HG03565 (cell line): ENCODE data around the gene MICU1.
"Not testable (repeated sequence)": the region's sequence is repeated elsewhere in the genome, so short reads cannot be mapped to it uniquely, and the experiment has no call there.

Experiments
- ATAC-seq: cut with Tn5 transposase; IDR thresholded peaks from one replicate; pipeline ENCODE4 v1.9.1; 2021; ENCODE audit warnings: mild to moderate bottlenecking, moderate library complexity; ENCODE audit not compliant: unreplicated experiment

Gene MICU1

DNA sequence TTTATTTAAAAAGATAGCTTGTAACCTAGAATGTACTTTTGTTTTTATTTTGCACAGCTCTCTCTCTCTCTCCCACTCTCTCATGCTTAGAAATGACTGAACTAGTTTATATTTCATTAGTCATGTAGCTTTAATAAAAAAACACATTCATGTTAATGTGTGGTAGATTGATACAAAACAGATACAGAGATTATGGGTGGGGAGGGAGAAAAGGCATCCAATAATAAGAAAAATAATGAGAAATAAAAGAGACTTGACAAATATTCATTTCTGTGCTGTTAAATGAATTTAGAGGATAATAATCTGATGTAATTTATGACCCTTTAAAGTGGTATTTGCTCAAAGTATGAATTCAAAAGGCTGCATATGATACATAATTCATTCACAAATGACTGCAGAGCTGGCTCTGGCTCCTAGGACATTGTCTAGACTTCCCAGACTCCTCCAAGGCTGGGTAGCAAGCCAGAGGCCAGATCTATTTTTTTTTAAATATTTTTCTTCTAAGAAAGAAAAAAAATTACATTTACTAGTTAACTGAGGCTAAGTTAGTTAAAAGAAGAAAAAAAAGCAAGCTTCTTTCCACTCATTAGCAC, 165.5 kb downstream of the MICU1 start:
- ATAC-seq, result no peak

DNA sequence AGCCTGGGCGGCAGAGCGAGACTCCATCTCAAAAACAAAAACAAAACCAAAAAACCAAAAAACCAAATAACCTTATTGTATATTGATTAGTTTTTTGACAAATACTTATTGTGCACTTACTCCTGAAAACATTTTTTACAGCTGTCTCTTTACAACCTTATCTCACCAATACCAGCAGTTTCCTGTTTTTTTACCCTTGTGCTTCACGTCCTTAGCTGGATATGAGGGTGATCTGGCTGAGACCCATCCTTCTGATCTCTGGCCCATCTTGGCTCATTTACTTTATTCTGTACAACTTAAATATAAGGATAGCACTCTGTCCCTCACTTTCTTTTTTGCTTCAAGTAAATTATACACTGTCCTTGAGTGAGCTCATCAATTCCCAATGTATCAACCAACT, 166.6 kb downstream of the MICU1 start:
- ATAC-seq, result no peak

DNA sequence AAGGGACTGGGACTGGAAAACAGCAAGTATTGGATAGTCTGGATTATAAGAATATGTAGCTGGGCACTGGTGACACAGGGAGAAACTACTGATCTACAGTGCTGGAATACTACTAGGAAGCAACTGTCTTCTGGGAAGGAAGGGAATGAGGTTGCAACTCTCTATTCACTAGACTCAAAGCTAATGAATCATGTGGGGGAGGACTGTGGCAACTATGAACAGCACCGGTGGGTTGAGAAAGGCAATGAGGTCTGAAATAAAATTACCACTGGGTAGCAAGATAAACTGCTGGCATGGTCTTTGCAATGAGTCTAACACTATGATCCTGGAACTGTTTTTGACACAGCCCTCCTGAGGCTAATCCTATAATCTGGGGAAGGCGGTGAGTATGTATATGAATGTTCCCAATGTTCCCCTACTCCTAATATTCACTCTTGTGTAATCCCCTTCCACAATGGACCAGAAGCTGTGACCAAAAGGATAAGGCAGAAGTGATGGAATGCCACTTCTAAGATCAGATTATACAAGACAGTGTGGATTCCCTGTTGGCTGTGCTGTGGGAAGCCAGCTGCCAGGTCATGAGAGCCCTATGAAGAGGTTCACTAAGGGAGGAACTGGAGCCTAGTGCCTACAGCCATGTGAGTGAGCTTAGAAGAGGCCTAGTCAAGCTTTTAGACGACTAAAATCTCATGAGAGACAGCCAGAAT, 169.8 kb downstream of the MICU1 start:
- no peak for ATAC-seq

DNA sequence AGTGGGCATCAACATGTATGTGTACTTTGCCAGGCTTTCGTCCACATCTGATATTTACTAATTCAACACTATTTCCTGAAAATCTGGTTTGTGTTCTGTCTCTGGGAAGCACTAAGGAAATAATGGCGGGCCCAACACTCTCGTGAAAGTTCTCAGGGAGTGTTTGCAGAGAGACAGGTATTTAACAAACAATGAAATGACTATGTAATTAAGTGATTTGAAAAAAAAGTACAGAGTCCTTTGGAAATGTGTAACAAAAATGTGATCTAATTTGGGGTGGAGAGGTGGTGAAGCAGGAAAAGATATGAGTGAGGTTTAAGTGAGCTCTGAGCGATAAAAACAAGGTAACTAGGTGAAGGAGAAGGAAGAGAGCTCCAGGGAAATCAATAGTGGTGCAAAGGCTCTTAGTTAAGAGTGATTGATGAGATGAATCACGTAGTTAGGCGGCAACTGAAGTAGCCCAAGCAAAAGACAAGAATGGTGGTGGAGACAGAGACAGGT, 175.9 kb downstream of the MICU1 start:
- ATAC-seq, result no peak

DNA sequence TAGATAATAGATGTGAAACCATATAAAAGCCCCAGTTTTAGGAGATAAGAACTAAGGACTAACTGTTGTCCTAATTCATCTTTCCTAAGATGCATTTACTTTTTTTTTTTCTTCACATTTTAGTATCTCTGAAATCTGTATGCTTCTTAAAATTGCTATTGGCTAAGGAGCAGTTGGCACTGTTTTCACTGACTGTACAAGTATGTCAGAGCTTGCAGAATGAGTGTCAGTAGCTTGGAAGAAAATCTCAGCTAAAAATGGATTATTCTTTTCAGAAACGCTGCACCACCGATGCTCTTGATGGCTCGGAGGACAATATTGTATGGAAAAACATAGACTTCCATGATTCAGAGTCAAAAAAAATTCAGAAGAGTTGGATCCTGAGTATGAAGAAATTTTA, 180.0 kb downstream of the MICU1 start:
- ATAC-seq, result no peak

DNA sequence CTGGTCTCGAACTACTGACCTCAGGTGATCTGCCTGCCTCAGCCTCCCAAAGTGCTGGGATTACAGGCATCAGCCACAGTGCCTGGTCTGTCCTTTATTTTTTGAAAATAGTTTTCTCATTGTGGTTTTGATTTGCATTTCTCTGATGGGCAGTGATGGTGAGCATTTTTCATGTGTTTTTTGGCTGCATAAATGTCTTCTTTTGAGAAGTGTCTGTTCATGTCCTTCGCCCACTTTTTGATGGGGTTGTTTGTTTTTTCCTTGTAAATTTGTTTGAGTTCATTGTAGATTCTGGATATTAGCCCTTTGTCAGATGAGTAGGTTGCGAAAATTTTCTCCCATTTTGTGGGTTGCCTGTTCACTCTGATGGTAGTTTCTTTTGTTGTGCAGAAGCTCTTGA, 182.9 kb downstream of the MICU1 start:
- not testable (repeated sequence) for ATAC-seq

DNA sequence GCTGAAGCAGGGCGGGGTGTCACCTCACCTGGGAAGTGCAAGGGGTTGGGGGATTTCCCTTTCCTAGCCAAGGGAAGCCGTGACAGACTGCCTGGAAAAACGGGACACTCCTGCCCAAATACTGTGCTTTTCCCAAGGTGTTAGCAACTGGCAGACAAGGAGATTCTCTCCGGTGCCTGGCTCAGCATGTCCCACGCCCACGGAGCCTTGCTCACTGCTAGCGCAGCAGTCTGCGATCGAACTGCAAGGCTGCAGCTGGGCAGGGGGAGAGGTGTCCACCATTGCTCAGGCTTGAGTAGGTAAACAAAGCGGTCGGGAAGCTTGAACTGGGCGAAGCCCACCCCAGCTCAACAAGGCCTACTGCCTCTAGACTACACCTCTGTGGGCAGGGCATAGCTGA, 190.3 kb downstream of the MICU1 start:
- ATAC-seq, result no peak

DNA sequence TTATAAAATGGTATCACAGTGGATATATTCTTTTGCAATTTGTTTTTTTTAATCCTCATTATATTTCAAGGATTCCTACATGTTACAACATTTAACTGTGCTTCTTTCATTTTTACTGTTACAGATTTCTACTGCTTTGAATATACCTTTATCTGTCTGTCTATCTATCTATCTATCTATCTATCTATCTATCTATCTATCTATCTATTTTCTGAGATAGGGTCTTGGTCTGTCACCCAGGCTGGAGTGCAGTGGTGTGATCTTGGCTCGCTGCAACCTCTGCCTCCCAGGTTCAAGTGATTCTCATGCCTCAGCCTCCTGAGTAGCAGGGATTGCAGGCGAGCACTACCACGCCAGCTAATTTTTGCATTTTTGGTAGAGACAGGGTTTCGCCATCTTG, 194.9 kb downstream of the MICU1 start:
- not testable (repeated sequence) for ATAC-seq

DNA sequence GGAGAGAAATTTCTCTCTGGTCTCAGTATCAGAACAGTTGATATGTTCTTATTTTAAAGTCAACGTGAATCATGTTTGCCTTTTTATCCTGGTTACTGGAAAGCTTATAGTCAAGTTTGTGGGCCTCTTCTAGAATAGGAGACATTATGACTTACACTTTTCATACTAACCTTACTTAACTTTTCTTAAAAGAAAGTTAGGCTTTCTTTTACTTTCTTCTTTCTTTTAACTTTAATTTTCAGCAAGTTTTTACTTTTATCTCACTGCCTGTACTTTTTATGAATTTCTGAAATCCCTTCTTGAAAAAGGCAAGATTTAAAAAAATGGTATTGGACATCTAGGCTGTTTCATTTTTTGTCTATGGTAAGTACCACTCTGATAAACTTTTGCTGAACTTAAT, 195.9 kb downstream of the MICU1 start:
- no peak for ATAC-seq

DNA sequence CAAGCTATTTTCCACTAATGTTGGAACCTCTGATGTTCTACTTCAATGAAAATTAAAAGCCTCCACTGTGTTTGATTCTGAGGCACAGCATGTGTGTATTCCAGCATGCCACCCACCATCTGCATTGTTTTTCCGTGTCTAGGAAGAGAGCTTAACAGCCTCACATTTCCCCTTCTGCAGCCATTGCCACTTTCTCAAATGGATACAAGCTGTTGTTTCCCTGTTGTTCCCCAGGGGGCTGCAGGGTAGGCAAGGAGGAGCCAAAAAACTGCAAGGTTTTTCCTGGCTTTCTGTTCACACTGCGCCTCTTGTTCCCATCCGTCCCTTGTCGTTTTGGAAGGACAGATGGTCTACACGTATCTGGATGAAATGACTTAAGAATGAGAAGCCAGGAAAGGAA, 198.9 kb downstream of the MICU1 start:
- no peak for ATAC-seq

DNA sequence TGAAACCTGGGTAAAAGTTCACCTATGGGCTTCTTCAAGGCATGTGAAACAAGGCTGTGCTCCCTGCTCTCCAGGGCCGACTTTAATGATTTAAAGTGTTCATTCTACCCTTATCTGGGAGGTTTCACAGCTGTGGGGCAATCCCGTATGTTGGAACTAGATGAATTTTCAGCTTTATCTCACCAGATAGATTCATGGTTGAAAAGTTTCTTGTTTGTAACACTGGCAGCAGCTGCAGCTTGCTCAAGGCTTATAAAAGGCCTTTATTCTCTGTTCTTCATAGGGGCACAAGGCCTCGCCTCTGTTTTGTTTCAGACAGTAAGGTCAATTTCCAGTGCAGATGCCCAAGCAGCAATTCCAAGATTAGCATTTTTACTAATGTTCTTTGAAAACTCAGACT, 200.7 kb downstream of the MICU1 start:
- ATAC-seq, result no peak

DNA sequence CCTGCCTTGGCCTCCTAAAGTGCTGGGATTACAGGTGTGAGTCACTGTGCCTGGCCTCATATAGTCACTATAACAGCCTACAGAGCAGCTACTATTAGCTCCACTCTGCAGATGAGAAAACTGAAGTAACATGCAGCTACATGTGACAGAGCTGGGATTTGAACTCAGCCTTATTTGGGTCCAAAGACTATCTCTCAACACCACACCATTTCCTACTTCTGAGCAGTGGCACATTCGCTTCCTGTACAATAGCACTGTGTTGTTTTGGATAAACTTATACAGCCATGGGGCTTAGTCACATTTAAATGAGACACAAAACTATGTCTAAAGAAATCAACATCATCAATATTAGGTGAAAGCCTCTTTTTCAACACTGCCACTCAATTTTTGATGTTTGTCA, 201.3 kb downstream of the MICU1 start:
- no peak for ATAC-seq

DNA sequence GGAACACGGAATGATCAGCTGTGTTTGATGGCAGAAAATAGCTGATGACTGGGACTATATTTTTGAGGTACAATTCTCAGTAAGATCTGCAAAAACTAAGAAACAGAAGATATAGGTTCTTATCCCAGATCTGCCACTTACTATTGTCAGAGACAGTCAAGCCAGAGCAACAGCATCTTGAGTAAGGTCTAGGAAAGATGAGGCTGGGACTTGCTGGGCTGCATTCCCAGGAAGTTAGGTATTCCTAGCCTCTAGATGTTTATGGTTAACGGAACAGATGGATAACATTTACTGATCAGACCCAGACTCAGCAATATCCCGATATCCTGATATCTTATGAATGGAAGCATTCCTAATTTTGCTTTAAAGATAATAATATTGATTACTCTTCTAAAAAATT, 202.5 kb downstream of the MICU1 start:
- ATAC-seq, result no peak

DNA sequence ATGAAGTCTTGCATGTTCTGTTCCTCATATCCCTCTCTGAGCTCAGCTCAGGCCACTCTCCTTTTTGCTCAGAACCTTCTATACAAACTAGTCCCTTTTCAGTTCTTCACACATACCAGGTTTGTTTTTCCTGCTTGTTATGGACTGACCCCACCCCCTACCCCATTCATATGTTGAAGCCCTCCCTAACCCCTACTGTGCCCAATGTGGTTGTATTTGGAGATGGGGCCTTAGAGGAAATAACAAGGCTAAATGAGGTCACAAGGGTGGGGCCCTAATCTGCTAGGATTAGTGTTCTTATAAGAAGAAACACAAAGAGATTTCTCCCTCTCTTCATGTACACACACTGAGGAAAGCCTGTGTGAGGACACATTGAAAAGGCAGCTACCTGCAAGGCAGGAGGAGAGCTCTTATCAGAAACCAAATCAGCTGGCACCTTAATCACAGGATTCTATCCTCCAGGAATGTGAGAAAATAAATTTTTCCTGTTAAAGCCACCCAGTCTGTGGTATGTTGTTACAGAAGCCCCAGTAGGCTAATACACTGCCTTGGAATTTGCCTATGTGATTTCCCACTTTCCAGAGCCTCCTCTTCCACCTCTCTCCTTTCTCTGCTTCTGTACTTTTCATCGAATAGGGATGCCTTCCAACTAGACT, 203.9 kb downstream of the MICU1 start:
- no peak for ATAC-seq

DNA sequence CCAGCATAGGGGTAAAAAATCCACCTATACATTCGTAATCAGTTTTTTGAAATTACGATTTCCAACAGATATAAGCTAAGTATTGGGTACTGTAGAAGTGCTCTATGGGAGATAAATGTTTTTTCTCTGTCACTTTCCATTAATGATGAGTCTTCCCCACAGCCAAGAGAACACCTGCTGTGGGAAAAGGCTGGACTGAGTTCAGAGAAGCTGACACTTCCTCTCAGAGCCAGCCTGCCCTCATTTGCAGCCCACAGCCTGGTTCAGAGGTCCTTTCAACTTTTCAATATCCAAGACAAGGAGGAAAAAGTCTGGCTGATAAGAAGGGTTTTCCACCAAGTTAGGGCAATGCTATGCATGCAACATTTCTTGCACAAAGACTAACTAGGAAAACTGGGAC, 206.6 kb downstream of the MICU1 start:
- ATAC-seq, result no peak

DNA sequence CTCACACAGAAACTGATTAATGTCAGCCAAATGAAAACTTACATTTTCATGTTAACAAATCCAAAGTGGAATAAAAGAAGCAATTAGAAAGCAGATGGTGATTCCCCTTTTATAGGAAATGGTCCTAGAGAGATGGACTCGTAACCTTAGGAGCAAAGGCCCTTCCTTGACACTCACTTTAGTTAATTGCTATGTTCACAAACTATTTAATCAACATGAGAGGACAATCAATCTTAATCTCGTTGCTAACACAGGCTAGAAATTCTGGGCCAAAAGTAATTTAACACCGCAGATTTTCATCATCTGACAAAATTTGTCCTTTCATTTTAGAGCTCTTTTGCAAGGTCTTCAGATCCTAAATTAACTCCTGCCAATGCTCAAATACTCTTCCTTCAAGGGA, 207.2 kb downstream of the MICU1 start:
- no peak for ATAC-seq

DNA sequence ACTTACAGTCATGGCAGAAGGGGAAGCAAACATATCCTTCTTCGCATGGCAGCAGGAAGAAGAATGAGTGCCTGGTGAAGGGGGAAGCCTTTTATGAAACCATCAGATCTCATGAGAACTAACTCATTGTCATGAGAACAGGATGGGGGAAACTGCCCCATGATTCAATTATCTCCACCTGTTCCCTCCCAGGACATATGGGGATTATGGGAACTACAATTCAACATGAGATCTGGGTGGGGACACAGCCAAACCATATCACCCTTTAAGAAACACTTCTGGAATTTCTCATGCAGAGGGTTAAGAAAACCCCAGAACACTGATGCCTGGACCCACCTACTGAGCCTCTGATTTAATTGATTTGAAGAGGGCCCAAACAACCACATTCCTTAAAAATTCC, 207.9 kb downstream of the MICU1 start:
- no peak for ATAC-seq

DNA sequence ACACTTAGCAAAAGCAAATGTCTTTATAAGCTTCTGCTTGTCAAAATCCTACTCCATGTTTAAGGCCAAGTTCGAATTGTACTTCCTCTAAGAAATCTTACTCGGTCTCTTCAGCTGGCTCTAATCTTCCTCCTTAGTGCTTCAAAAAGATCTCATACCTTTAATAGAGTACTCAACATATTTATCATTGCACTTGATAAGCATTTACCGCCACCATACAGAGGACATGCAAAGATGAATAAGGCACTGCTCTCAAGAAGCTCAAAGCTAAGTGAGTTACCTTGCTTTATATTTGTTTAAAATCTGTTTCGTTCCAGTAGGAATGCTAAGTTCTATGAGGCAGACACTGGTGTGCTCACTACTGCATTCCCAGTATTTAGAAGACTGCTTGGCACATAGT, 209.2 kb downstream of the MICU1 start:
- no peak for ATAC-seq

DNA sequence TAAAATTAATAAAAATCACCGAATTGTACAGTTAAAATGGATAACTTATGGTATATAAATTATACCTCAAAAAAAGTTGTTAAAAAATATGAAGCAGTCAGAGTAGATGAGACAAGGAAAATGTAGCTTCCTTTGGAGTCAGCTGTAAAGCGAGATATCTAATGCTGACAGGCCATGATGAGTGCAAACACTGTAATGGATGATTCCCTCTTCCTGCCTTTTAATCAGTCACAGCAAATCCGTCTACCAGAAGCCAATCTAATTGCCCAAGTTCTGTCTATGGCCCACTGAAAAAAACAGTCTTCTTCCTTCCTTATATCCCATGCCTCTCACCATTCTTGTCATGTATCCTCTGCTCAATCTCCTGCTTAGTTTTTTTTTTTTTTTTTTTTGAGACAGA, 211.2 kb downstream of the MICU1 start:
- no peak for ATAC-seq

DNA sequence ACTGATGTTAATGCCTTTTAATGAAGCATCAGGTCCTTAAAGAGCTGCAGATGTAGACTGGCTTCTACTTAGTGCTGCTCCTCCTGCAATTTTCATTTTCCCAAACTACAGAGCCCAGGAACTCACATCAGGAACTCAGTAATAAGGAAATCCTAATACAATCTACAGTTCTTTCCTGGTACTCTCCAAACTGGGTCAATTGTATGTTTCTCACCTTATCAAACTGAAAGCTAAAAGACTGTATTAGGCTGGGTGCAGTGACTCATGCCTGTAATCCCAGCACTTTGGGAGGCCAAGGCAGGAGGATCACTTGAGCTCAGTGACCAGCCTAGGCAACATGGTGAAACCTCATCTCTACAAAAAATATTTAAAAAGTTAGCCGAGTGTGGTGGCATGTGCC, 216.7 kb downstream of the MICU1 start:
- no peak for ATAC-seq

DNA sequence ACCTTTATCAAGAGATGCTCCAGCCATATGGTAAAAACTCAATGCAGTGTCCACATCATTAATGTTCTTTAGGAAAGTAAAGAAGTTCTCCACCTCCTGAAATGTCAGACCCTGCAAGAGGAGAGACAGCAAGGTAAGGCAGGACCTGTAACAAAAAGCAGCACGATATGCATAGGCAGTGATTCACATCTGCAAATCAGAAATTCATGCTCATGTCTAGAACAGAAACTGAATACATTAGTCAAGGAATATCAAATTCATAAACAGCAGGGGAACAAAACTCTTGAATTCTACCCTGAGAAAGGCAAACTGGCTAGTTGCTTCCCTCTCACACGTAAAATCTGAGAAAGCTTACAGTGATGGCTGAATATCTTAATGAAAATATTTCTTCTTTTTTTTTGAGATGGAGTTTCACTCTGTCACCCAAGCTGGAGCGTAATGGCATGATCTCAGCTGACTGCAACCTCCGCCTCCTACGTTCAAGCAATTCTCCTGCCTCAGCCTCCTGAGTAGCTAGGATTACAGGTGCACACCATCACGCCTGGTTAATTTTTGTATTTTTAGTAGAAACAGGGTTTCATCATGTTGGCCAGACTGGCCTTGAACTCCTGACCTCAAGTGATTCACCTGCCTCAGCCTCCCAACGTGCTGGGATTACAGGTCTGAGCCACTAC, 217.8 kb downstream of the MICU1 start:
- ATAC-seq, result no peak

DNA sequence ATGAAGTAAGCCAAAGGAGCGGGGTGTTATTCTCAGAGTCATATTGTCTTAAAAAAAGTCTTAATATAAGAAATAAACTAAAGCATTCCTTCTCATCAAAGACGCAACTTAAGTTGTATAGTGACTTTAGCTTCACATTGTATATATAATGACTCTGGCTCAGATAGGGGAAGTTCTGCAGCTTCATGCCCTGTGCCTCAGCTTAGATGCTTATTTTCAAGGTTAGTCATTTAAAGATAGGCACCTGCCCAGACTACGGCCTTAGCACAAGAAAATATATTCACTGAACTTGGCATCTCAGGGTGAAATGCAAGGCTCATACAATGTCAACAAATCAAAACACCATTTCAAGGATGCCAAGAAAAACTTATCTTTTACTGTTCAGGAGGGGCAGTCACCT, 218.4 kb downstream of the MICU1 start:
- no peak for ATAC-seq
